OCI-M2 (cell line): Measurements from ENCODE around the gene BBS9.
"Not testable (repeated sequence)": the region's sequence is repeated elsewhere in the genome, so short reads cannot be mapped to it uniquely, and the experiment has no call there.

Source experiments
- DNase-seq: peaks from one replicate; lab custom pipeline; 2025; ENCODE audit not compliant: unreplicated experiment; lab: John Stamatoyannopoulos, UW

The BBS9 gene

GRCh38 chr7:33486633-33487032 is 357.3 kb downstream of the BBS9 start:
- DNase-seq, result no peak

DNA sequence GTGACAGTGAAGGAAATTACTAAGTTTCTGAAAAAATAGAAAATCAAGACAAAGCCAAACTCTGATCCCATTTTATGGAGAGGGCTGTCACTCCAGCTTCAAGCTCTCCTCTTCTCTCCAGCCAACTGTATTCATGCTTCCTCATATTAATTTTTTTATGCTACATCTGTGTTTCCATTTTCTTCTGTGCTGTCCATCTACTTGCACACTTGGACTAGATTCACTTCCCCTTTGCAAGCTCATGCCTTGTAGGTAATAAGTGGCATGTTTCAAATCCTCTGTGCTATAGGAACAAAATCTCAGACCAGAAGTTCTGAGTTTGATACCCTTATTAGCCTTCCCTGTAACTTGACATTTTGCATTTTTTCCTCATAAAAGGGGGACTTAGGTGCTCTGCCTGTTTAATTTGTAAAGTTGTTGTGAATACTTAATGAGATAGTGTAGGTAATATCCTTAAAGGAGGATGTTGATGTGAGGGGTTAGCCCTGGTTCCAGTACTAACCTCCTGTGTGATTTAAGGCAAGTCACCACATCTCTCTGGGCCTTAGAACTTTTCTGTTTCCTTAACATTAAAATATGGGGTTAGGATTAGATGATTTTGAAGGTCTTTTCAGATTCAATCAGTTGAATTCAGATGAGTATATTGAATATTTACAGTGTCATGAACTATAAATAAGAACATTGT is 358.8 kb downstream of the BBS9 start:
- no peak for DNase-seq

DNA sequence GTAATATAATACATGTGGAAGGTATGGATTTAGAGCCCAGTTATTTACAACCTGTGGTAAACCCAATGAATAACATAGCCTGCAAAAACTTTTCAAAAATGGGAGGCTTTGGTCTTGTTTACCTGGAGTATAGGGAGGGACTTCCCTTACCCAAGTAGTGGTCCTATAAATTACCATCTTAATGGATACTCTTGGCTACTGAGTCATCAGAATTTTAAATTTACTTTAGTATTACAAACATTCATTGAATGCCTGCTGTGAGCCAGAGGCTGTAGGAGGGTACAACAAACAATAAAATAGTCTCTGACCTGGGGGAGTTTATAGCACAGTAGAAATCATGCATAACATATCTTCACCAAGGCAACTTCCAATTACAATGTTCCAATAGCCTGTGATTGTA is 365.1 kb downstream of the BBS9 start:
- no peak for DNase-seq

DNA sequence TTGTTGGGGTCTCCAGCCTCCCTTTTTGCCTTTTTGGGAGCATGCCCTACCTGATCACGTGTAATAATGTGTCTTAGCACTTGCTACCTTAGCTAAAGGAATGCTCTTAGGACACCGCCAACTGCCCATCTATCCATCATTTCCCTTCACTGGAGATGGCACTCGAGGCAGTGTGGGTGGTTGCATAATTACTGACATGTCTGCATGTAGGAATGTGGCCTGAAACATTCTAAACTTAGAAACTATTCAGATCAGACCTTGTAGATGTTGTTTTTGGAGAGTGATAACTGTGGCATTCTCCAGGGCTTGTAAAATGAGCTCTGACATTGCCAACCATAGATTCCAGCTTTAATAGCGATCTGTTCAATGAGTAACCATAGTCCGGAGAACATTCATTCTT is 365.8 kb downstream of the BBS9 start:
- DNase-seq, result no peak

DNA sequence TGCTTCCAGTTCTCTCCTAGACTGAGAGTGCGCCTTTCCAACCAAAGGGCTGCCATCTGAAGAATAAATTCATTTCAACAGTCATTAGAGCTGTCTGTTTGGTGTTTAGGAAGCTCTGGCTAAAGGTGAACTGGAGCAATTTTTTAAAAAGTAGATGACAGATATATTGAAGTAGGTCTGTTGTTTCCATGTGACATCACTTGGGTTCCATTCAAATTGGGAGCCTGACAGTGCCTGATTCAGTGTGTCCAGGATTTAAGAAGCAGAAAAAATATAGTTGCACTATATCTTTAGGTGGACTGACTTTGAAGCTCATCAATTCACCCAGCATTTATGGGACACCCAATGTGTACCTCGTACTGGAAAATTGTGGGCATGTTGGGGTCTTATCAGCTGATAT is 367.7 kb downstream of the BBS9 start:
- DNase-seq, result no peak

GRCh38 chr7:33500703-33501701 is 371.6 kb downstream of the BBS9 start:
- DNase-seq, result no peak

- DNase-seq, result no peak
Measured at GRCh38 chr7:33503014-33503413, 373.6 kb downstream of the BBS9 start.

- DNase-seq, result no peak
Measured at GRCh38 chr7:33503736-33504135, 374.4 kb downstream of the BBS9 start.

GRCh38 chr7:33504266-33504665 is 374.9 kb downstream of the BBS9 start:
- DNase-seq, result no peak

- no peak for DNase-seq
Measured at GRCh38 chr7:33509206-33509605, 379.8 kb downstream of the BBS9 start.

- DNase-seq, result no peak
Measured at GRCh38 chr7:33511778-33512177, 382.4 kb downstream of the BBS9 start.

- DNase-seq, result no peak
Measured at GRCh38 chr7:33516568-33516967, 387.2 kb downstream of the BBS9 start.

DNA sequence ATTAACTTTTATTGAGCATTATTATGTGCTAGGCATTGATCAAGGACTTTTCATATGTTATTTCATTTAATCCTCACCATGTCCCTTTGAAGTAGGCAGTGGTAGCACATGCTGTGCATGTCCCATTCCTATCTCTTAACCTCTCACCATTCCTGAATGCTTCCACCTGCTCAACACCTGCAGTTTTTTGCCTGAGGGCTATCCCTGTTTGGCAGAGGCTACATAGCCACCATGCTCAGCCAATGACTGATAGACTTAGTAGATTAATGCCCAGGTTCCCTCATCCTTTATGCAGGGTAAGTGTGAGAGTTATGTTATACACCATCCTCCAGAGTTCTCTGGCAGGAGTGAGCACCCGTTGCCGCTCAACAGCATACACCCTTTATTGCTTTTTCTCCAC is 387.8 kb downstream of the BBS9 start:
- DNase-seq, result no peak

- DNase-seq, result not testable (repeated sequence)
Measured at GRCh38 chr7:33527008-33527407, 397.6 kb downstream of the BBS9 start.

DNA sequence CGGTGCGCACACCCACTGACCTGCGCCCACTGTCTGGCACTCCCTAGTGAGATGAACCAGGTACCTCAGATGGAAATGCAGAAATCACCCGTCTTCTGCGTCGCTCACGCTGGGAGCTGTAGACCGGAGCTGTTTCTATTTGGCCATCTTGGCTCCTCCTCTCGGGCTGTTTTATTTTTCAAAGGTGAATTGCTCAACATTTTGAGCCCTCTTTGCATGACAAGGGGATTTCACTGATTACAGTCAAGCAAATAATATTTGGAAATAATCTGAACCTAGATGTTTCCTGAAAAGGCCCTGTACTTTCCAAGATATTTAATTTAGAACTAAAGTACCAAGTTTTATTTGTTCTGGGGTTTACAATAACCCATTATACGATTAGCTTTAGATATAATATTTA is 398.2 kb downstream of the BBS9 start:
- not testable (repeated sequence) for DNase-seq

- no peak for DNase-seq
Measured at GRCh38 chr7:33529070-33529469, 399.7 kb downstream of the BBS9 start.

GRCh38 chr7:33530664-33531063 is 401.3 kb downstream of the BBS9 start:
- no peak for DNase-seq

- no peak for DNase-seq
Measured at GRCh38 chr7:33531888-33532287, 402.5 kb downstream of the BBS9 start.

DNA sequence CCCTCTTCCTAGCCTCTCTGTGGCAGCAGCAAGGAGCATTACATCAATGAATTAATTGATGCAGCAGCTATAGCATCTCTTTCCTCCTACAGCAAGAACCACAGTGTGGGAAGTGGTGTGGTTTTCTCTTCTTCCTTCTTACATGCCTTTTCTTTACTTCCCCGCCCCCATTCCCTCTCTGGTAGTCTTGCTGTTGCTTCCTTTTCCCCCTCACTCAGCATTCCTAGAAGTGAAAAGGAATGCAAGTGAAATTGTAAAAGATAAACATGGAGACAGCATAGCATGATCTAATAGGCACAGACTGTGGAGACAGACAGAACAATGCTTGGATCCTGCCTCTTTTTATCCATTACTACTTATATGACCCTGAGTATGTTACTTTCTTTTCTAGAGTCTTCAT is 405.5 kb downstream of the BBS9 start:
- no peak for DNase-seq

GRCh38 chr7:33535989-33536388 is 406.6 kb downstream of the BBS9 start:
- DNase-seq, result no peak

DNA sequence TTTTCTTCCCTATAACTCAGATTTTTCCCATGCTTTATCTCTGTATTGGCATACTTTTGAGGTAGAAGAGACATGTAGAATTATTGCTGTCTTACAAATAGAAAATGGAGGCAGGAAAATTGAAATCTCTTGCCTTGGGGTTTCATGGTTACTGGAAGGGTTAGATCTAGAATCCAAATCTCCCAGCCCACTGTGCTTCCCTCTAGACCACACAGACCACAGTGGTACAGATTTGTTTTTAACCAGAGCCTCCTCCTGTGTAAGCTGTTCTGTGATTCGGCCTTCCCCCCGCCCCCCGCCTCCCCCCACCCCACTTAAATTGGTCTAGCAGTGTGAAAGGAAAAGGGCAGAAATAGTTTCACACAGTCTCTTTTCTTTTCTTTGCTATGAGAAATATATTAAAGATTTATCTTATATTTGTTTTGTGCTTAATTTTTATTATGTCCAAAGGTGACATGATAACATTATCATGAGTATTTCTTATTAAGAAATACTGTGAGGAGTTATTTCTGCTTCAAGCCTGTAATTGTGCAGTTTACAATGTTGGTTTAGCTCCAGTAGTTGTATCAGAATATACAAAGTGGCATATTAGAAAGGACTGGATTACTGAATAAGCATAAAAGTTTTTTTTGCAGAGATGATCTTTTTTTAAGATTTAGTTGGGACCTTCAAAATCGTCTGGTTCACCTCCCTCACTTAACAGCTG is 407.2 kb downstream of the BBS9 start:
- no peak for DNase-seq

GRCh38 chr7:33537104-33537477 is 407.7 kb downstream of the BBS9 start:
- DNase-seq, result no peak
